Measurements from ENCODE around the gene CUTA. TPM values are rescaled to one million over a fixed set of nuclear protein-coding genes. Genes with fewer than 3 reads are reported as not detected.

CUTA gene
- total and polyA plus RNA-seq, 2 of the 13 experiments (the other 11 are each of a cell fraction or from before 2014, with no cell fraction given), result 170 to 180 TPM

- no peak for TF ChIP-seq CERS6 (CRISPR knock-in tag; IDR thresholded peaks at IDR 0.05)
- TF ChIP-seq PRMT3 (CRISPR knock-in tag; IDR thresholded peaks at IDR 0.05; ENCODE audit: borderline replicate concordance, low read depth), result no peak
- TF ChIP-seq ZNF367 (CRISPR knock-in tag; IDR thresholded peaks at IDR 0.05; ENCODE audit: borderline replicate concordance), result no peak
- peak; percentile 84 for TF ChIP-seq FOXK2 (IDR thresholded peaks at IDR 0.05)
- no peak for TF ChIP-seq KLF6 (CRISPR knock-in tag; IDR thresholded peaks at IDR 0.05)
- peak; percentile 52; the same call in 1 of the 2 replicates for TF ChIP-seq ZNF263 (CRISPR knock-in tag; IDR thresholded peaks at IDR 0.05)
- TF ChIP-seq ZBTB3 (CRISPR knock-in tag; IDR thresholded peaks at IDR 0.05; ENCODE audit: borderline replicate concordance, low read depth), result peak; percentile 86; the same call in 1 of the 2 replicates
- TF ChIP-seq TARDBP (CRISPR knock-in tag; IDR thresholded peaks at IDR 0.05), result peak; percentile 95
- peak; percentile 77; the same call in 1 of the 2 replicates for TF ChIP-seq TBX3 (IDR thresholded peaks at IDR 0.05; ENCODE audit: borderline replicate concordance)
- no peak for TF ChIP-seq AGO2 (optimal IDR thresholded peaks at IDR 0.05; ENCODE audit: low read depth, low read length)
- no peak; the same call in 1 of the 2 replicates for TF ChIP-seq ZNF546 (CRISPR knock-in tag; conservative IDR thresholded peaks at IDR 0.05)
- peak; percentile 78 for TF ChIP-seq ZNF329 (CRISPR knock-in tag; IDR thresholded peaks at IDR 0.05; ENCODE audit: low read depth)
- no peak for TF ChIP-seq ADNP (CRISPR knock-in tag; IDR thresholded peaks at IDR 0.05)
- TF ChIP-seq NFKBIZ (CRISPR knock-in tag; IDR thresholded peaks at IDR 0.05), result no peak; the same call in 1 of the 2 replicates
- TF ChIP-seq SMAD3 (CRISPR knock-in tag; IDR thresholded peaks at IDR 0.05), result peak; percentile 90
- peak; percentile 95 for TF ChIP-seq ELF1 (CRISPR knock-in tag; IDR thresholded peaks at IDR 0.05)
- TF ChIP-seq UBTF (CRISPR knock-in tag; IDR thresholded peaks at IDR 0.05), result peak; percentile 72
- peak; percentile 66; the same call in 1 of the 2 replicates for TF ChIP-seq RXRB (CRISPR knock-in tag; IDR thresholded peaks at IDR 0.05; ENCODE audit: borderline replicate concordance)
- TF ChIP-seq, protein P1, sequence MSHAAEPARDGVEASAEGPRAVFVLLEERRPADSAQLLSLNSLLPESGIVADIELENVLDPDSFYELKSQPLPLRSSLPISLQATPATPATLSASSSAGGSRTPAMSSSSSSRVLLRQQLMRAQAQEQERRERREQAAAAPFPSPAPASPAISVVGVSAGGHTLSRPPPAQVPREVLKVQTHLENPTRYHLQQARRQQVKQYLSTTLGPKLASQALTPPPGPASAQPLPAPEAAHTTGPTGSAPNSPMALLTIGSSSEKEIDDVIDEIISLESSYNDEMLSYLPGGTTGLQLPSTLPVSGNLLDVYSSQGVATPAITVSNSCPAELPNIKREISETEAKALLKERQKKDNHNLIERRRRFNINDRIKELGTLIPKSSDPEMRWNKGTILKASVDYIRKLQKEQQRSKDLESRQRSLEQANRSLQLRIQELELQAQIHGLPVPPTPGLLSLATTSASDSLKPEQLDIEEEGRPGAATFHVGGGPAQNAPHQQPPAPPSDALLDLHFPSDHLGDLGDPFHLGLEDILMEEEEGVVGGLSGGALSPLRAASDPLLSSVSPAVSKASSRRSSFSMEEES (CRISPR knock-in tag; IDR thresholded peaks at IDR 0.05), result peak; percentile 59
- TF ChIP-seq DRAP1 (CRISPR knock-in tag; IDR thresholded peaks at IDR 0.05), result peak; percentile 88
- TF ChIP-seq POLR2A (IDR thresholded peaks at IDR 0.05; ENCODE audit: insufficient read depth in 1 of 2, low read depth in 2 of 2, low read length in 2 of 2), result peak; percentile 68 to 81
- no peak for TF ChIP-seq NONO (IDR thresholded peaks at IDR 0.05)
- peak; percentile 98 for TF ChIP-seq NONO (CRISPR knock-in tag; conservative IDR thresholded peaks at IDR 0.05)
- TF ChIP-seq FIP1L1 (IDR thresholded peaks at IDR 0.05; ENCODE audit: borderline replicate concordance, insufficient read depth, low read depth, low read length), result no peak
- no peak for TF ChIP-seq RBM22 (optimal IDR thresholded peaks at IDR 0.05; ENCODE audit: low read length)
- TF ChIP-seq ZNF557 (CRISPR knock-in tag; IDR thresholded peaks at IDR 0.05), result 0 out of 2 replicates have a peak, but pooled peaks have one; percentile 65
These were observed 26.5 kb downstream of the CUTA start, which contains the start of gene KIFC1 (continued) for GRCh38 chr6:33391278-33391921.

All from HepG2 (cell line).